HG03066 (cell line): ENCODE measurements around the gene OR6S1.
A peak's percentile ranks its signal among the peaks of the same experiment; 100 is the strongest.
"Not testable (repeated sequence)": the region's sequence is repeated elsewhere in the genome, so short reads cannot be mapped to it uniquely, and the experiment has no call there.

Experiments
- ATAC-seq: cut with Tn5 transposase; IDR thresholded peaks from one replicate; pipeline ENCODE4 v1.9.1; 2021; ENCODE audit warnings: low read depth; ENCODE audit not compliant: unreplicated experiment

The OR6S1 gene

DNA sequence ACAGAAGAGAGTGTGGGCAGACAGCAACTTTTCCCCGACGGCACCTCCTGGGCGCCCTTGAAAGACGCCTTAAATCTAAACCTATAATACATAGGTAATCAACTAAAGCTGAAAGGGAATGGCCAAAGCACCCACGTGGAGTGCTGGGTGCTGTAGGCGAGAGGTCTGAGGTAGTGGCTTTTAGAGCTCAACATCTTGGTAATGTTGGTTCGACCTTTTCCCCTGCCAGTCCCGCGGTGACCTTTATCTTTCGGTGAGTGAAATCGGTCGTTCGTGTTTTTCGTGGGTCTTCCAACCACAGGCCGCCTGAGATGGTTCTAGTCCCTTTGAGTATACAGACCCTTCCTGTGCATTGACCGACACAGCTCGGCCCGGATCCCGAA is 9.1 kb downstream of the OR6S1 start:
- peak; percentile 8 for ATAC-seq

DNA sequence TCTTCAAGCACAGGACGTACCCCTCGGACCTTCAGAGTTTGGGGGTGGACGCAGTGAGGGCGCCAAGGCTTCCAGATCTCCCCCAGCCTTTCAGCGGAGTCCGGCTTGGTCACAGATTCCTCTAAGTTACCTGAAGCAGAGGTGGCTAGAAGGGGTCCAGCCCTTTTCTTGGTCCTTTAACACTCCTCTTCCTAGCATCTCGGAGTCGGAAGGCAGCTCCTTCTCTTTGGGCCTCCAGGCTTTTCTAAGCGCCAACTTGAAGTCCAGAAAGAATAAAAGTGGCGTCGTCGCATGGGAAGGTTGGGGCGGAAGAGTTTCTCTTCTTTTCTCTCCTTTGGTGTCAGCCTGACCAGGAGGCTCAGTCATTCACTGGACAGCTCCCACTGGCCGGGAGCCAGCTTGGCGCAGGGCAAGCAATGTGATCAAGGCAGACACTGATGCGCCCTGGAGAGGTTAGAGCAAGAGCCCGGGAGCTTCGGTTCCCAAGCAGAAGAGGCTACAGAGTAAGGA is 9.6 kb downstream of the OR6S1 start:
- ATAC-seq = no peak

- ATAC-seq = no peak
These were observed 10.2 kb downstream of the OR6S1 start for GRCh38 chr14:20631023-20631879.

DNA sequence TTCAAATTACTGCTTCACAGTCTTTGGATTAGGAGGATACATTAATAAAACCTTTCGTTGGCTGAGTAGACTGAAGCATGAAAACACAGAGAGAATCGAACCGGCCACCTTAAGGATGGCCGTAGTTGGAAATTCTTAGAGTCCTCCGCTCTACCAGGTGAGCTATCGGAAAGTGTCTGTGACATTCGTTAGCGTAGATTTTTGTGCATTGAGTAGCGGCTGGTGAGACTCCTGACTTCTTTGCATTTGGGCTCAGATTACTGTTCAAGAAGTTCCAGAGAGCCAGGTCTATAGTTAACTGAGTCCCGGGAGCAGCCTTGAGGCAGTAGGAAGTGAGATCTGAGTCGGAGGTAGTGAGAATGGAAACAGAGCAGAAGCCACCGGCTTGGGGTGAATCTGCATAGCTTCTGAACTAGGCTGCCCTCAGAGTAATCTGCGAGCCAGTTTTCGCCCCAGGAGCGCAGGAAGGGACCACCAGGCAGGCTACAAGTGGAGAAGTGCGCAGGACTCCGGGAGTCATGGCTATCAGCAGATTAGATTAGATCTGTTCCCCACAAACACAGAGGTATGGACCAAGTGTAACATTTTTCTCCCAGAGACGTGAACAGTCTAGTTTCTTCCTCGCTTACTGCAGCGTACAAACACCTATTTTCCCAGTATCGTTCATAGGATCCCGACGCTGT is 11.0 kb downstream of the OR6S1 start:
- ATAC-seq = no peak

- ATAC-seq = no peak
These were observed 13.2 kb downstream of the OR6S1 start for GRCh38 chr14:20628063-20628854.

GRCh38 chr14:20627346-20628027 is 14.0 kb downstream of the OR6S1 start:
- ATAC-seq = no peak

- no peak for ATAC-seq
These were observed 15.2 kb downstream of the OR6S1 start for GRCh38 chr14:20626274-20626673.

- ATAC-seq = peak; percentile 33
These were observed 16.9 kb downstream of the OR6S1 start for GRCh38 chr14:20624495-20625070.

DNA sequence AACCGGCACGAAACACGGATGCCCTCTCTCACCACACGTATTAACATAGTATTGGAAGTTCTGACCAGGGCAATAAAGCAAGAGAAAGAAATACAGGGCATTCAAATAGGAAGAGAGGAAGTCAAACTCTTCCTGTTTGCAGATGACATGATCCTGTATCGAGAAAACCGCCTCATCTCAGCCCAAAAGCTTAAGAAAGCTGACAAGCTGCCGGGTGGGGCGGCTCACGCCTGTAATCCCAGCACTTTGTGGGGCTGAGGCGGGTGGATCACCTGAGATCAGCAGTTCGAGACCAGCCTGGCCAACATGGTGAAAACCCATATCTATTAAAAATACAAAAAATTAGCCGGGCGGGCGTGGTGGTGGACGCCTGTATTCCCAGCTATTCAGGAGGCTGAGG is 17.7 kb downstream of the OR6S1 start:
- ATAC-seq = no peak

DNA sequence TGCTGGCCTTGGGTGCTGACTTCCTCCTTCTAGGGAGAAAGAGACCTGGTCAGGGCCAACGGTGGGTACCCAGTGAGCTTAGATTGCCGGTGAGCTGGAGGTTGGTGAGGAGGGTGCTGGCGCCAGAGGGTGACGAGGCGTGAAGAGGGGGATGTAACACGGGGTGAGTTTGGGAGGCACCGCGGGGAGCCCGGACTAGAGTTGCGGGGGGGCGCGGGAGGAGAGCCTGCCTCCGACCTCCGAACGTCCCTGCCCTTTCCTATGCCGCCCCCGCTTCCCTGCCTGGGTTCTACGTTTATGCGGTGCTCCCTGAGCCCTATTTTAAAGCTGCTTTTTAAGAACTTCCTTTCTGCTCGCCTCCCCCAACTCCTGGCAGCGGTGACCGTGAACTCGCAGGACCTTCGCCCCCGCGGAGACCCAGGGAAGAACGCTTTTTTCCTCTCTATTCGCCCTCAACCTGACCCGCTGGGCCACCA is 18.6 kb downstream of the OR6S1 start:
- no peak for ATAC-seq

- ATAC-seq = no peak
These were observed 20.6 kb downstream of the OR6S1 start for GRCh38 chr14:20620798-20621478.

DNA sequence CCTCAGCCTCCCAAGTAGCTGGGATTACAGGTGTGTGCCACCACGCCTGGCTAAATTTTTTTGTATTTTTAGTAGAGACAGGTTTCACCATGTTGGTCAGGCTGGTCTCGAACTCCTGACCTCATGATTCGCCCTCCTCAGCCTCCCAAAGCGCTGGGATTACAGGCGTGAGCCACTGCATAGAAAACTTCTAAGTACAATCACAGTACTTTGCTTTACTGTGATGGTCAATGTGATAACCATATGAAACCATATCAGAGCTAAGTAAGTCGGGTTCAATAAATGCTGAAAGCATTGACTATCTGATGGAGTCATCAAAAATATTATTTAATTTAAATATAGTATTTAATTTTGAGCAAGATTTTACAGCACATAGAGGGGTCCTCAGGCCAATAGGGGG is 21.8 kb downstream of the OR6S1 start:
- ATAC-seq = not testable (repeated sequence)

GRCh38 chr14:20618271-20618749 is 23.2 kb downstream of the OR6S1 start:
- ATAC-seq = no peak

- ATAC-seq = no peak
These were observed 24.1 kb downstream of the OR6S1 start for GRCh38 chr14:20617138-20618003.

DNA sequence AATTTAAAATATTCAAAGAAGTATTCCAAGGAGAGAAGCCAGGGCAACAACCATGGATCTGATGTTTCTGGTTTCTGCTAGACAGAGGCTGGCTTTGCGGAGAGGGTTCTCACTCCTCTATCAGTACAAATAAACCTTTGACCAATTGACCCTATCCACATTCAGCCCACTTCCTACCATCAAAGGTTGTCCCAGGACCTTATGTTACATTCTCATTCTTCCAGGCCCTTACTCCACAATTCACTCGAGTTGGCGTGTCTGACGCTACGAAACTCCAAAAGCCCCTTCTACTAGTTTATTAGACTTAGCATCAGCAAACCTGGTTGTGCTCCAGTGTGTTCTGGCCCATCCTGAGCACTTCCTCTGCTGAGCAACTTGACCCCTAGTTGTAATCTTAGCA is 25.5 kb downstream of the OR6S1 start:
- ATAC-seq = no peak

DNA sequence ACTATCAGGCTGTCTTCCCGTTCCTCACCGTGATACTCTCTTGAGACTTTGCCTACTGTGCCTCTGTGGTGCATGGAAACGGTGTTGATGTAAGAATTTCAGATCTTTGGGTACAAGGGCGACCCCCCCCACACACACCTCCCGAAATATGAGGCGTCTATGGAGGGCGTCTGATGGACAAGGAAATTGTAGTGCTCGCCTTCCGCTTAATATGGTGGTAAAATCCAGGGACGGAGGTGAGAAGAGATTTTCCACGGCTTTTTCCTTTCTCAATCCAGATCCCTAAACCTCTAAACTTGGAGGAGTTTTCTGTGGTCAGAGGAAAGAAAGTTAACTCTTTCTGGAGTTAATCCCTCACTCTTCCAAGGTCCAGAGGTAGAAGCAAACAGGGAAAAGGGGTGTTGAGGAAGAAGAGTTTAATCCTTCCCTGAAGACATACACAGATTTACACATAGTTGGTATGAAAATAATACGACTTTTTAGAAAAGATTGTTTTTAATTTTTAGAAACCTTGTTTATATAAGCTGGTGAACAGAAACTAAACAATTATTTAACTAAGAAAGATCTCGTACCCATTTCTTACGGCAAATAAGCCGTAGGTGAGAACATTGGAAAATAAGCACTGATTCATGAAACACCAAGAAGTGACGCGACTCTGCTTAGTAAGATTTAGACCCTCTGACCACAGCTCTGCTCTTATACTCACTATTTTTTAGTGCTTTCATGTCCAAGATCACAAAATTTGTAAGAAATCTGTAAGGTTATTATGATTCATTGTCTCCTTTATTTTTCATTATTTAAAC is 27.3 kb downstream of the OR6S1 start:
- no peak for ATAC-seq
